Measurements from ENCODE around the gene SHB.

Gene SHB

DNA sequence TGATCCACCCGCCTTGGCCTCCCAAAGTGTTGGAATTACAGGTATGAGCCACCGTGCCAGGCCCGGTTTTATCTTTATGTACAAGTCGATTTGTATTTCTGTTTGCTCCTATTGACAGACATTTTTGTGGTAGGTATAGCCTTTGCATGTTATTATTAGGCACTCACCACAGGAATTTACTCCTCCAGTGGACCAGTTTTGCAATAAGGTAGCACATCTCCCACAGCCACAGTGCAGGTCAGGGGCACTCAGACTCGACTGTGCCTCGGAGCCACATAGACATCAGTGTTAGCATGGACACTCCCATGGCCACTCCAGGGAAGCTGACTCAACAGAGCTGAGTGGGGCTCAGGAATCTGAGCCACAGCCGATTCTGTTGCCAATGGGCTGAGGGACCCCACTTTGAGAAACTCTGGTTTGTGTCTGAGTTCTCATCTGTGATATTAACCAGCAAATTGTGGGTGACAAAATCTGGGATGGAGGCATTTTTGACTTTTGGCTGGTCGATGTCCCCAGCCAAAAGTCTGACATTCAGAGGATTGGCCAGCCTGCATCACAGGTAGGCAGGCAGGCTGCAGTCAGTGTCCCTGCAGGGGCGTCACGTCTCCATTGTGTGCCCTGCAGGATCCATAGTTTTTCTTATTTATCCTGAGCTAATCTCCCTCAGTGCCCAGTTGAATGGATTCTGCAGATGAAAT lies 15.0 kb upstream of the SHB start:
- TF ChIP-seq, protein P1, sequence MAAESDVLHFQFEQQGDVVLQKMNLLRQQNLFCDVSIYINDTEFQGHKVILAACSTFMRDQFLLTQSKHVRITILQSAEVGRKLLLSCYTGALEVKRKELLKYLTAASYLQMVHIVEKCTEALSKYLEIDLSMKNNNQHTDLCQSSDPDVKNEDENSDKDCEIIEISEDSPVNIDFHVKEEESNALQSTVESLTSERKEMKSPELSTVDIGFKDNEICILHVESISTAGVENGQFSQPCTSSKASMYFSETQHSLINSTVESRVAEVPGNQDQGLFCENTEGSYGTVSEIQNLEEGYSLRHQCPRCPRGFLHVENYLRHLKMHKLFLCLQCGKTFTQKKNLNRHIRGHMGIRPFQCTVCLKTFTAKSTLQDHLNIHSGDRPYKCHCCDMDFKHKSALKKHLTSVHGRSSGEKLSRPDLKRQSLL (tag by site-specific recombination; IDR thresholded peaks at IDR 0.05): no peak
- TF ChIP-seq, protein P2, sequence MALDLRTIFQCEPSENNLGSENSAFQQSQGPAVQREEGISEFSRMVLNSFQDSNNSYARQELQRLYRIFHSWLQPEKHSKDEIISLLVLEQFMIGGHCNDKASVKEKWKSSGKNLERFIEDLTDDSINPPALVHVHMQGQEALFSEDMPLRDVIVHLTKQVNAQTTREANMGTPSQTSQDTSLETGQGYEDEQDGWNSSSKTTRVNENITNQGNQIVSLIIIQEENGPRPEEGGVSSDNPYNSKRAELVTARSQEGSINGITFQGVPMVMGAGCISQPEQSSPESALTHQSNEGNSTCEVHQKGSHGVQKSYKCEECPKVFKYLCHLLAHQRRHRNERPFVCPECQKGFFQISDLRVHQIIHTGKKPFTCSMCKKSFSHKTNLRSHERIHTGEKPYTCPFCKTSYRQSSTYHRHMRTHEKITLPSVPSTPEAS (tag by site-specific recombination; IDR thresholded peaks at IDR 0.05): no peak
- no peak for TF ChIP-seq KLF7 (tag by site-specific recombination; IDR thresholded peaks at IDR 0.05; ENCODE audit: borderline replicate concordance)
- no peak for TF ChIP-seq ZNF354C (tag by site-specific recombination; IDR thresholded peaks at IDR 0.05; ENCODE audit: borderline replicate concordance, low read depth)
- TF ChIP-seq, protein P3, sequence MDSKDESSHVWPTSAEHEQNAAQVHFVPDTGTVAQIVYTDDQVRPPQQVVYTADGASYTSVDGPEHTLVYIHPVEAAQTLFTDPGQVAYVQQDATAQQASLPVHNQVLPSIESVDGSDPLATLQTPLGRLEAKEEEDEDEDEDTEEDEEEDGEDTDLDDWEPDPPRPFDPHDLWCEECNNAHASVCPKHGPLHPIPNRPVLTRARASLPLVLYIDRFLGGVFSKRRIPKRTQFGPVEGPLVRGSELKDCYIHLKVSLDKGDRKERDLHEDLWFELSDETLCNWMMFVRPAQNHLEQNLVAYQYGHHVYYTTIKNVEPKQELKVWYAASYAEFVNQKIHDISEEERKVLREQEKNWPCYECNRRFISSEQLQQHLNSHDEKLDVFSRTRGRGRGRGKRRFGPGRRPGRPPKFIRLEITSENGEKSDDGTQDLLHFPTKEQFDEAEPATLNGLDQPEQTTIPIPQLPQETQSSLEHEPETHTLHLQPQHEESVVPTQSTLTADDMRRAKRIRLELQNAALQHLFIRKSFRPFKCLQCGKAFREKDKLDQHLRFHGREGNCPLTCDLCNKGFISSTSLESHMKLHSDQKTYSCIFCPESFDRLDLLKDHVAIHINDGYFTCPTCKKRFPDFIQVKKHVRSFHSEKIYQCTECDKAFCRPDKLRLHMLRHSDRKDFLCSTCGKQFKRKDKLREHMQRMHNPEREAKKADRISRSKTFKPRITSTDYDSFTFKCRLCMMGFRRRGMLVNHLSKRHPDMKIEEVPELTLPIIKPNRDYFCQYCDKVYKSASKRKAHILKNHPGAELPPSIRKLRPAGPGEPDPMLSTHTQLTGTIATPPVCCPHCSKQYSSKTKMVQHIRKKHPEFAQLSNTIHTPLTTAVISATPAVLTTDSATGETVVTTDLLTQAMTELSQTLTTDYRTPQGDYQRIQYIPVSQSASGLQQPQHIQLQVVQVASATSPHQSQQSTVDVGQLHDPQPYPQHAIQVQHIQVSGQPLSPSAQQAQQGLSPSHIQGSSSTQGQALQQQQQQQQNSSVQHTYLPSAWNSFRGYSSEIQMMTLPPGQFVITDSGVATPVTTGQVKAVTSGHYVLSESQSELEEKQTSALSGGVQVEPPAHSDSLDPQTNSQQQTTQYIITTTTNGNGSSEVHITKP (tag by site-specific recombination; IDR thresholded peaks at IDR 0.05): no peak
- Histone ChIP-seq H3K9me3 (ENCODE audit: control insufficient read depth, insufficient read depth, low read depth, low read length) (no peaks in the 10 kb centered on the region), H3K36me3 (ENCODE audit: control insufficient read depth in 2 of 2, insufficient read depth in 1 of 2, low read length in 2 of 2) (no peaks in the 10 kb centered on the region), H3K4me3 (ENCODE audit: low read depth, low read length) (no peak overlapping the region), H3K4me1 (ENCODE audit: control insufficient read depth, insufficient read depth, low read length) (no peaks in the 10 kb centered on the region), H3K27ac (ENCODE audit: extremely low read depth, low read depth, low read length) (no peak overlapping the region)
- ChIA-PET CTCF (interaction anchor here (1.1 to 8.5 kb wide), 3 partner anchors 78 to 277 kb away, joined by 3 to 122 read pairs (median 66); no protein-coding TSS in a partner anchor), POLR2A (no interaction called here)

DNA sequence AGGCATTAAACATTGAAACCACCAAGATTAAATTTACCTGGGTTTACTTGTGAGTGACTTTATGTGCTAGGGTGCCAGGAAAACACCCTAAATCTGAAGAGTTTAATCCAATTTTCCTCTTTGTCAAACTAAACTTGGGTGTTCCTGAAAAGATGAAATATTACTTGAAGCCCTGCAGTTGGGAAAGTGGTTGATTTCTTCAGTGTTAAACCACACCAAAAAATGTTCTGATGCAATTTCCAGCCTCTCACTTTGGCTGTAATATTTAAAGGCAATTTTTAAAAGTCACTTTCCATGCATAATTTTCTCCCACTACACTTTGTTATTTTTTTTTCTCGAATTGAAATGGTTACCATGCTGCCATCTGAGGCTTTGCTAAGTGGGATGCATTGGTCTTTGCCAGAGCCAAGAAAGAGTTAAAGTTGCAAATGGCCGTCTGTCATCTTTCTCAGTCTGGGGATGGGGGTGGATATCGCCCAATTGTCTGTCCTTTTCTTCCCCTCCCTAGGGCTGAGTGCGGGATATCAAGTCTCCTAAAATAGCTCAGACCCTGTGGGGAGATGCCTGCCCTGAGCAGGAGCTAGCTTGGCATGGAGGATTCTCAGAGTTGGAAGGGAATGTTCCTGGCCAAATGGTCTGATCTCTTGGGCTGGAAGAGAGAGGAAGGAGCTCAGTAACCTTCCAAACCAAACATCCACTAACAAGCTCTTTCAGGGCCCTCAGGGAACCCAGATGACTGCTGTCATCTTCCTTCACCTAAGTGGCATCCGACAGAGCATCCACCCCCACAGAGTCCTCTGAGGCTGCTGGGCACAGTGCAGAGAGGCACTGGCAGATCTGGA lies 13.6 kb upstream of the SHB start:
- CTCF ChIA-PET: no interaction called here
- POLR2A ChIA-PET: interaction anchor here (0.7 kb wide), 1 partner anchor 98 kb away, joined by 3 read pairs; no protein-coding TSS in a partner anchor
- no peaks in the 10 kb centered on the region for H3K9me3 ChIP-seq (ENCODE audit: control insufficient read depth, insufficient read depth, low read depth, low read length)
- no peaks in the 10 kb centered on the region for H3K36me3 ChIP-seq (ENCODE audit: control insufficient read depth in 2 of 2, insufficient read depth in 1 of 2, low read length in 2 of 2)
- no peaks in the 10 kb centered on the region for H3K4me1 ChIP-seq (ENCODE audit: control insufficient read depth, insufficient read depth, low read length)
- H3K27ac ChIP-seq (ENCODE audit: extremely low read depth, low read depth, low read length): no peak overlapping the region
- no peak for TF ChIP-seq ZNF223 (tag by site-specific recombination; IDR thresholded peaks at IDR 0.05)
- TF ChIP-seq ZNF777 (tag by site-specific recombination; IDR thresholded peaks at IDR 0.05; ENCODE audit: borderline replicate concordance): no peak
- TF ChIP-seq ZNF23 (tag by site-specific recombination; IDR thresholded peaks at IDR 0.05; ENCODE audit: borderline replicate concordance): no peak
- TF ChIP-seq, protein P4, sequence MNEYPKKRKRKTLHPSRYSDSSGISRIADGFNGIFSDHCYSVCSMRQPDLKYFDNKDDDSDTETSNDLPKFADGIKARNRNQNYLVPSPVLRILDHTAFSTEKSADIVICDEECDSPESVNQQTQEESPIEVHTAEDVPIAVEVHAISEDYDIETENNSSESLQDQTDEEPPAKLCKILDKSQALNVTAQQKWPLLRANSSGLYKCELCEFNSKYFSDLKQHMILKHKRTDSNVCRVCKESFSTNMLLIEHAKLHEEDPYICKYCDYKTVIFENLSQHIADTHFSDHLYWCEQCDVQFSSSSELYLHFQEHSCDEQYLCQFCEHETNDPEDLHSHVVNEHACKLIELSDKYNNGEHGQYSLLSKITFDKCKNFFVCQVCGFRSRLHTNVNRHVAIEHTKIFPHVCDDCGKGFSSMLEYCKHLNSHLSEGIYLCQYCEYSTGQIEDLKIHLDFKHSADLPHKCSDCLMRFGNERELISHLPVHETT (tag by site-specific recombination; IDR thresholded peaks at IDR 0.05): no peak
- no peak for TF ChIP-seq ZNF10 (tag by site-specific recombination; IDR thresholded peaks at IDR 0.05)
- TF ChIP-seq ZNF221 (tag by site-specific recombination; IDR thresholded peaks at IDR 0.05; ENCODE audit: borderline replicate concordance): no peak
- H3K4me3 ChIP-seq (ENCODE audit: low read depth, low read length): no peak overlapping the region
